Measurements from ENCODE around the gene ETFA.
A peak's percentile ranks its signal among the peaks of the same experiment; 100 is the strongest.
"Not testable (repeated sequence)": the region's sequence is repeated elsewhere in the genome, so short reads cannot be mapped to it uniquely, and the experiment has no call there.

Gene ETFA

DNA sequence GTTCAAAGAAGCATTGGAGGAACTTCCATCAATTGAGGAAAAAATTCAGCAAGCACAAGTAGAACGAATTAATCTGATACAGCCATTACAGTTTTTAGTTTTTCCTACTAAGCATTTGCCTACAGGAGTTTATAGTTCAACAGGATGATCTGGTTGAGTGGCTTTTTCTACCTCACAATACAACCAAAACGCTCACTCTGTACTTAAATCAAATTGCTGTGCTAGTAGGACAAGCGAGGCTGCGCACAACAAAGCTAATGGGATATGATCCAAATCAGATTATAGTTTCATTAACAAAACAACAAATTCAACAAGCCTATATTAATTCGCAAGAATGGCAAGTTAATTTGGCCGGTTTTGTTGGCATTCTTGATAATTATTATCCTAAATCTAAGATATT lies 44.2 kb downstream of the ETFA start:
- DNase-seq: no peak

DNA sequence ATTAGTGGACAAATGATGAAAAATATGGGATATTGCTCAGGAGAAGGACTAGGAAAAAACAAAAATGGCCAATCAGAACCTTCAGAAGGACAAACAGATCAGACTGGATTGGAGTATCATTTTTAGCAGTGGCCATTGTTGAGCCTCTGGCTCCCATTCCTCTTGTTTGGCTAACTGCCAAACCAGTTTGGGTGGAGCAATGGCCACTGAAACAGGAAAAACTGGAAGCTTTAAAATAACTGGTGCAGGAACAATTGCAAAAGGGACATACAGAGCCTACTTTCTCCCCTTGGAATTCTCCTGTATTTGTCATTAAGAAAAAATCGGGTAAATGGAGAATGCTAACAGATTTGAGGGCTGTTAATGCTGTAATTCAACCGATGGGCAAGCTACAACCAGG lies 45.5 kb downstream of the ETFA start:
- DNase-seq: not testable (repeated sequence)

DNA sequence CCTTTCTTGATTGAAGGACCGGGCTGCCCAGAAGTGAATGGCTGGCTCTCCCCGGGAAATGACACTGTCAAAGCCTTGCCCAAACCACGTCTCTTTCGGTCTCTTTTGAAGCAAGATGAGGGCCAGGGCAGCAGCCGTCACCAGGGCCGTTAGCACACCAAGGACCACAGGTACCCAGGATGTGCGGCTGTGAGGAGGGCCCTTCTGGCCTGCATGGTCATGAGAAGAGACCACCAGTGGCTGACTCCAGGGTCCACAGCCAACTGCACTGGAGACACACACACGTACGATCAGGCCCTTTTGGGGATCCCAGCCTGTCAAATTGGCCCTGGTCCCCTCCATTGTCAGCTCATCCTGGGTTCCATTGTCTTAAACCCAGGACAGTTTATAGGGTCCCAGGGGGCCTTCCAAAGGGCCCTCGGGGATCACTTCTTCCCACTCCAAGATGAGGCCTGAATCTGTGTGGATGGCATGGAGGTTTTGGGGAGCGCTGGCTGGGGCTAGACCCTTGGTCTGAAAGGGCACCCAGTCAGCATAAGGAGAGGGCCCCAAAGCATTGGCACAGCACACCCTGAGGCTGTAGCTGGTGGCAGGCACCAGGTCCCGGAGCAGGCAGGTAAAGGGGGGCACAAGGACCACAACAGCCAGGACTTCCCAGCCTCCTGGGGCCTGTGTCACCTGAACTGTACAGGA lies 50.9 kb downstream of the ETFA start:
- DNase-seq: no peak

DNA sequence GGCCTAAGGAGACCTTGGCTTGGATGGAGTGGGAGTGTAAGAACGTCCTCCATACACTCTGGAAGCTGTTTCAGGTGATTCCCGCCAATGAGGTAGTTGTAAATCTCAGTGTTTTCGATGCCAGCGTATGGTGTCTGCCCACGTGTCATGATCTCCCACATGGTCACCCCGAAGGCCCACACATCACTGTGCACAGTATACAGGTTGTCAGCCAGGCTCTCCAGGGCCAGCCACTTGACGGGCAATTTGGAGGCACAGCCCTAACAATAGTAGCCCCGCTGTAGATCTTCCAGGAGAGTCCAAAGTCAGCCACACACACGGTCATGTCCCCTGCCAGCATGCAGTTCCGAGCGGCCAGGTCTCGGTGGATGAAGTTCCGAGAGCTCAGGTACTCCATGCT lies 51.9 kb downstream of the ETFA start:
- DNase-seq: no peak

DNA sequence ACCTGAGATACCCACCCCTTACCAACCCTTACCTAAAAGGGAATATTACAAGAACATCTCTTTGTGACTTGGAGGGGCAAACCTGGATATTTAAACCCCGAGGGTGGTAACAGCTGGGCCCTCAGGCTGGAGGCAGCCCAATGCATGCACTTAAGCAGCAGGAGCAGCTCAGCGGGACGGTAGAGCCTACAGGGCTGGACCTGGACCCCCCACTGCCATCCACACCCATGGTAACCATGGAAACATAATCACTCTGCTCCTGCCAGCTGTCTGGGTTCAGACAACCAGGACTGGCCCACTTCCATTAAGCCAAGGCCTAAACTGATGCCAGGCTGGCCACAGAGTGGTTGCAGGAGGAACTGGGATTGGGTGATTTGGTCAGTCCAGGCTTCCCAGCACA lies 52.8 kb downstream of the ETFA start:
- no peak for DNase-seq

DNA sequence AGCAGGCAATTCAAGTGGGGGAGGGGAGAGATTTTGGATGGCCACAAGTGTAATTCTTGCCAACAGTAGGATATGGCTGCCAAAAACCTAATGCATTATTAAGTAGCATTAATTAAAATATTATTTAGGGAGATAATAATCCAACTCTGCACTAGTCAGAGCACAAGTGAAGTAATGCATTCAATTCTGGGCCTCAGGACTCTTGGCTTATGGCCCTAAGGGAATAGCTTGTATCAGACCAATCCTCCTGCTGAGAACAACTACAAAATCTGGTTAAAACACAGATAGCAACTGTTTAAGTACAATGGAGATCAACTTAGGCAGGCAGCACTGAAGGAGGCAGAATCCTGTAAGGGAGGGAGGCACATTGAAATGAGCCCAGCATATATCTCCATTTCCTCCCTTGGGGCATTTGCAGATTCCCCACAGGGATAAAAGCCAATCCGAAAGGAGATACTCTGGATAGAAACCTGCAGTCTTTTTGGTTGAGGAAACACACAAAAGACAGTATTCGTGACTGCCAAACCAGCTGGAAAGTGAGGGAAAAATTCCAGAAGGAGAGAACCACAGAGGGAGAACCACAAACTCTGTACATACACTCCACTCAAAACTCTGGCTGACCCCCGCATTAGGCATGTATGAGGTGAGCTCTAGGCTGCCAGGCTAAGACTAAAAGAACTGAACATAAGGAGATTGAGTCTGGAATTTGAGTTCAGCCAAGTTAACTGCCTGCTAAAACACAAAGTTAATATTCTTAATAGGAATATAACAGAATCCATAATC lies 57.4 kb downstream of the ETFA start:
- DNase-seq: no peak

DNA sequence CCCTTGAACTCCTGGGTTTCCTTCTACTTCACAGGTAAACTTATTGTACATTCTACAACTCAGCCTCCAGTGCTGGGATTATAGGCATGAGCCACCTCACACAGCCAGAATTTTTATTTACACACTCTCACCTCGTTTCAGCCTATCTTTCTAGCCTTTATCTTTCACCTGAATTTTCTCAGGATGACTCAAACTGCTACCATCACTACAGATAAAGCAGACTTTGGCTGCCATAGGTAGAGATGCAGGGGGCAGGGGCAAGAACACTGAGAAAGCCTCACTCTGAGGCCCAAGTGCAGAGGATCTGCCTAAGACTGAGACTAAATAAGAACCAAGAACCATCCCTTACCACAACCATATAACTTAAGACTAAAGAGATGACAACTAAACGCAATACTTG lies 59.0 kb downstream of the ETFA start:
- no peak for DNase-seq

DNA sequence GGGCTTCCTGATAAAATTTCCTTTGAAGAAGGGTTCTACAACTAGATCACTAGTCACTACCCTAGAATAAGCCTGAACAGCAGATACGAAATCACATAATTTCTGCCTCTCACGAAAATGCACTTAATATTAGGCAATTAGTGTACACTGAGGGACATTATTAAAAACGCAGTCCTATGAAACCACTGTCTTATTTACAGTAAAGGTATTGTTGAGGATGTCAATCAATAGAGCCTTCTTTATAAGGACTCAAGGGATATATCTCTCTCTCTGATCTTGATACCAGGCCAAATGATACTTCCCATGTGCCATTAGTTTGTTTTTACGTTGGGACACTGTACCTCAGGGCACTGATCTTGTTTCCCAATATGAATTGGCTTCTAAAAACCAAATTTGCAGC lies 59.6 kb downstream of the ETFA start:
- DNase-seq: no peak

DNA sequence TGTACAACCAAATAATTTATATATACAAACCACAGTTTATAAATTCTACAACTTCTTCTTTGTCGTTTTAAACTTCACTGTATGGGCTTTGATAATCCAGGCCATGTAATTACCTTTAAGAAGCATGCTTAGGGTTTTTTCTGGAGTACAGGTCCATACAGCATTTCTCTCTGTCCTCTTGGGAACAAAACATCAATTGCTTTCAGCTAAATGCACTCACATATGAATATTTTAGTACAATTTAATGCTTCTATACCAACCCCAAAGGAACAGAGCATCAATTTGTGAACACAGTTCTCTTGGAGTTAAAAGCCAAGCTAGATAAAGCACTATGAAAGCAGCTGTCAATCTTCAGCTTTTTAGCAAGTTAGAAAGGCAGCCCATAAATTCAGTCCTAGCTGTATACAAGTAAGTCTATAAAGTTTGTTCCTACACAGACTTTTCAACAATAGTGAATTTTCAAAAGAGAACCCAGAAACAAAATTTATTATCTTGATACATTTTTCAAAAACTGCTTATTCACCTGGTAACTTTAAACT lies 66.1 kb downstream of the ETFA start:
- DNase-seq: no peak

DNA sequence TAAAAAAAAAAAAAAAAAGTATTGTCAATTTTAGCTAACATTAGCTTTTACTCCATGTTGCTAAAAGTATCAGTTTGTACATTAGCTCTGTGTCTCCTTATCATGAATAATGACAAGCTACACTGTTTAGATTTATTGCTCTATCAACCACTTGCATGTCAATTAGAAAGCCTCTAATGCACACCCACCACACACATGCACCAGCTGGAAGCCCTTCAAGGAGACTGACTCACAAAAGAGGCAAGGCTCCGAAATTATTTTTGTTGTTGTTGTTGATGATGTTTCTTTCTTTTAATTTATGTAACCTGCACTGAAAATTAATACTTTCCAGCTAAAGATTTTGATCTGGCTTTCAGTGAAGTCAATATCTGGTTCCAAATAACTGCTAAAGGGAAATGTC lies 71.5 kb downstream of the ETFA start:
- no peak for DNase-seq

DNA sequence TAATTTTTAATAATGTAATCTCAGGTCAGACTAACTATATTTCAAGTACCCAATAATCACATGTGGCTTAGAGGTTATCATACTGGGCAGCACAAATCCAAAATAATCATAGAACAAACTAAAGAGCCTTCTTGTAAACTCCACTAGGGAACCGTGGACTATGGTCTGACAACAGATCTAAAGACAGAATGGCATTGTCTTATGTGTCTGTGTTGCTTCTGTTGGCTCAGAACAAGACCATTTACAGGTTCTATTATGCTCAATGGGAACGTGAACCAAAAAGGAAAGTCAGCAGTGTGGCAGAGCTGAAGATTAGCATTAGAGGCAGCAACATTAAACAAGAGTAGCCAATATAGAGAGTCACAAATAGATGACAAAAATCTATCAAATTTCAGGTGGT lies 74.9 kb downstream of the ETFA start:
- DNase-seq: no peak

DNA sequence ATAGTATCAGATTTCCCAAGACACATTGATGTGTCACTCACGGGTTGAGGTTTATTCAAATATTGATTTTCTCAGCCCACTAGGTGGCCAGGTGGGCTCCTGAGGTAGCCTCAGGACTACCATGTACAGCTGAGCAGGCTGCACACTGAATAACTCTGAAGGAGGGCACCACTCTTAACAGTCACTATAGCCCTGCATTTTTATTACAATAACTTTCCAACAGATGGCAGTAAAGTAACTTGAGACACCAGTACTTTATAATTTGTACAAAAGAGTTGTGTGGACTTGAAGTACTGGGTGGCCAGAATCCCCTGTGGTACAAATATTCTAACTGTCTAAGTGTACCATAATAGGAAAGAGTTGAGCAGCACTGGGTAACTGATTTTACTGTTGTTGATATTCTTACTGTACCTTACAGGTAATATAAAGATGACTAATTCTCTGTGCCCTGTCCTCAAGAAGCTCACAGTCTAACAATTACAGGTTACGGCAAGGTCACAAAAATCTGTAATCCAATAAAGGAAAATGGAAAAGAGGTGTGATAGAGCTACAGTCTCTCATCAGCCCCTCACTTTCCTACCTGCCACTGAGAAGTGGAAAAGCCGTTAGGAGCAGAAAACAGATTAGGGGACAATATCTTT lies 76.0 kb downstream of the ETFA start:
- DNase-seq: peak; percentile 9

DNA sequence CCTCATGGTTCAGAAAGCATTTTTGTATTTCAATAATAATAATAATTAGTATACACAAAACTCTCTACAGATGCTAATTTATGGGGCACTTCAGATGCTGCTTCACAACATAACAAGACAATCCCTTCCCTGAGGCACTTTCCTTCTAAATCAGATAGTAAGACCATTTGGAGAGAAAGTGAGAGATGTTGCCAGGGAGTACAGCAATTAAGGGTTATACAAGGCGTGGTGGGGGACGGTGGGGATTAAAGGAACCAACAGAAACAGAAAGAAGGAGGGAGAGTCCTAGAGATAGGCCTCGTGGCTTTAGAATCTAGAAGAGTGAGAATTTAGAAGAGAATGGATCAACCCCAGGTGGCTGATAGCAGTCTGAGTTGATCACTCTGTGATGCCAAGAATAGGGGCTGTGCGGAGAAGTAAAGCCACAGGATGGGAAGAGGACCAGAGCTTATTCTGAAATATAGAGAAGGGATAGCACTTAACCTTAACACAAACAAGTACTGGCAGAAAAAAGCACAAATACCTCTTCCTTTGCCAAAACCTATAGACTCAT lies 76.9 kb downstream of the ETFA start:
- no peak for DNase-seq

DNA sequence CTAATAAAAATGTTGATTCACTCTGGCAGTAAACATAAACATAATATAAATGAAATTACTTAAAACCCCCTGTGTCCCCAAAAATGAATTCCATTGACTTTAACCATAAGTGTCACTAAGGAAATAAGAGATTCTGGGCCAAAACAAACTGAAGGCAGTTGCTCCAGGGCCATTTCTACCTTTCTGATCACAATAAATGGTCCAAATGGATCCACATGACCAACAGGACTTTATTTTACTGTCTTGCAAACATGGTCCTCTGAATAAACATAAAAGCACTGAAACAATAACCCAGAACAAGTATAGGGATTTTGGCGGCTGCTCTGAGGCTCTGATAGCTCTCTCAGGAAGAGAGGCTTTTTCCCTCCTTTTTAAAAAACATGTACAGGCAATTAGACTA lies 77.3 kb downstream of the ETFA start:
- DNase-seq: no peak

DNA sequence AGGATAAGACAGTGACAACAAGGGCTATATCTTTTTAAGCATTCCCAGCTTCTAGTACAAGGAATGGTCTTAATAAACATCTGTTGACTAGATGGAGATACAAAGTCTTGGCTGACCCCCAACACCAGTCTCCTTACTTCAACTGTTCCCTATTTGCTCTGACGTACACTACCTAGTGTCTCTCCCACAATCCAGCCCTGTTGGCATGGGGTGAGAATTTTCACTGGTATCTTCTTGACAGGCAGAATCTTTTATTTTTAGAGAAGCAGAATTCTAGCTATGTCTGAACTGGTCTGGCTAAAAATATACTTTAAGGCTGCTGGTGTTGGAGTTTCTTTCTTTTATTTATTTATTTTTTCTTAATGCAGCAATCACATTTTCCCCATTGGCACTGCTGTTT lies 82.0 kb downstream of the ETFA start:
- no peak for DNase-seq

DNA sequence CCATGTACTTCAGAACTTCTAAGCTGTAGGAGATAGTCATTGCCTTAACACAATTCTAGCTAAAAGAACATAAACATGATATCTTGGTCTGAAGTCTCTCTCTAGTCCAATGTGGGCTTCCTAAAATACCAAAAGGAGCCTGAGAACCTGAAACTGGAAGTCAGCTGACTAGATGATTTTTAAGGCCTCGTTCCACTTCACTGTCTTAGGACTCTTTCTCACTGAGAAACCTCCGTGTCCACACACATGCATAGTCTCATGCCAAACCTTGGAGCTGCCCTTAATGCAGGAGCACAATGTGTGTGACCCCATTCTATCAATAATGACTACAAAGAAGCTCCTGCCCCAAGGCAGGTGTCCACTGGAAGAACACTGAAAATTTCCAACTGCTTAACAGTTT lies 87.7 kb downstream of the ETFA start:
- DNase-seq: no peak

DNA sequence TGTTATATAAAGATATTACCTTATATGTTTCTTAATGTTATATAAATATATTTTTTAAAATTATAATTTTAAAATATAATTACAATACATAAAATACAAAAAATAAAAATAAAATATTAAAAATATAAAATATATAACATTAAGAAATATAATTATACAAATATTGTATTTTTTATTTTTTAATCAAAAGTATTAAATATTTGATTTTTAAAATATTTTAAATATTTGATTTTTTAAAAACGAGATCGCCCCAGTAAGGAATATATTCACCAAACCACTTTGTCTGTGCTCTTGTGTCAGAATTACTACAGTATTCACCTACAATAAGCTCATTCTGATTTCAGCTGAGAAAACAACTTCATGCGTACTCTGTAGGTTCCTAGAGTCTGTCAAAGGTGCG lies 89.1 kb downstream of the ETFA start:
- no peak for DNase-seq

DNA sequence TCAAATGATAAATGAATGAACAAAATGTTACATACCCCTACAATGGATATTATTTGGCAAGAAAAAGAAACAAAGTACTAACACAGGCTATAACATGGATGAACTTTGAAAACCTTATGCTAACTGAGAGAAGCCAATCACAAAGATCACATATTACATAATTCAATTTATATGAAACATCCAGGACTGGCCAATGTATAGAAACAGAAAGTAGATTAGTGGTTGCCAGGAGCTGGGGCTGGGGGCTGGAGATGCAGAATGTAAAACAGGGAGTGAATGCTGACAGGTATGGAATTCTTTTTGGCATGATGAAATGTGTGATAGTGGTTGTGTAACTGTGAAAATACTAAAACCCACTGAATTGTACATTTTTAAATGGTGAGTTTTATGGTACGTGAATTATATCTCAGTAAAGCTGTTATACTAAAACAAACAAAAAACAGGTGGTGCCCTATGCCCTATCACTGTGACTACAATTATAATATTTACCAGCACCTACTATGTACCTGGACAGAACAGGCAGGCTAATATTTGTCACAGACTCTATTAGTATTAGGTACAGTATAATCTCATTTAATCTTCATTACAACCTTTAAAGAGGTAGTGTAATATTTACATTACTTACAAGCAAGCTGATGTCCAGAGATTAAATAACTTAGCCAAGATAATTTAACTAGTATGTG lies 90.0 kb downstream of the ETFA start:
- DNase-seq: no peak

DNA sequence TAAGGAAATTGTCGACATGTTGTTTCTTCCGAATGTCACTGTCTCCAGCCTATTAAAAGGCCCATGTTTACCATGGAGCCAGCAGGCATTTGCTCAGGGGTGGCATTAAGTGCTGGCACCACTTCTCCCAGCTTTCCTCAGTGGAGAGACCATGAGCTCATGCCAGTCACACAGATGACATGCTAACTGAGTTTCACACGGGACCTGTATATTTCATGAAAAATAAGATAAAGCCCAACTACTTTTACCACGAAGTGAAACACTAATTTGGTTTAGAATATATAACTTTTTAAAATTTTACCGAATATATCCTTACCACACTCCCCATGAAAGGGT lies 93.4 kb downstream of the ETFA start:
- DNase-seq: no peak

DNA sequence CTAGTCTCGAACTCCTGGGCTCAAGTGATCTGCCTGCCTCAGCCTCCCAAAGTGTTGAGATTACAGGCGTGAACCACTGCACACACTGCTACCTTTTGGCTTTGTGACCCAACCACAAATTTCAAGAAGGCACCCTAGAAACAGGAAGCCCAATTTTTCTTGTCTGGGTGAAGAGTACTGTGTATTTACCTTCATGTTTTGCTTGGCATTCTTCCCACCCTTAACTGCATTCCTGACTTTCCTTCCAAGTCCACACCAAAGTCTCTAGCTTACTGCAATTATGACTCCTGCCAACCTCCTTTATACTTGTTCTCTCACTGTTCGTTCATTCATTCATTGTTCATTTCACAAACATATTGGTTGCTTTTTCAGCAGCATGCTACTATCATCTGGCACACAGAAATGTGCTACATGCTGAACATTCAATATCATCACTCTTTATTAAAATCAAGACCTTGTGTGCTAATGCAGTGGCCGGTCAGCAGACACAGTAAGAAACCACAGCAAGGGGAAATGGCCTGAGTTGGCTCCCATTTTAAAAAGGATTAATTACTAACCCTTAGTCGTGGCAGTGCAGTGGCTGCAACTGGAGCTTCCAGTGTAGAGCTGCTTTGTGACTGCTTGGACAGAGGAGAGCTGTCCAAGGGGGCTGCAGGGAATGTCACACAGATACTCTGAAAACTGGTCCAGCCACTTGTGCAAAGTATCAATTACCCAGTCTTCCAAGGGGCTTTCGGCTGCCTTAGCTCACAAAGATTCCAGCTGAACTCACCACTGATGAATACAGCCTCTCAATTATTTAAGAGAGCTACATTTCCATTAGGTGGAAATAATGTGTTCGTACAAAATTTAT lies 94.0 kb downstream of the ETFA start:
- no peak for DNase-seq

DNA sequence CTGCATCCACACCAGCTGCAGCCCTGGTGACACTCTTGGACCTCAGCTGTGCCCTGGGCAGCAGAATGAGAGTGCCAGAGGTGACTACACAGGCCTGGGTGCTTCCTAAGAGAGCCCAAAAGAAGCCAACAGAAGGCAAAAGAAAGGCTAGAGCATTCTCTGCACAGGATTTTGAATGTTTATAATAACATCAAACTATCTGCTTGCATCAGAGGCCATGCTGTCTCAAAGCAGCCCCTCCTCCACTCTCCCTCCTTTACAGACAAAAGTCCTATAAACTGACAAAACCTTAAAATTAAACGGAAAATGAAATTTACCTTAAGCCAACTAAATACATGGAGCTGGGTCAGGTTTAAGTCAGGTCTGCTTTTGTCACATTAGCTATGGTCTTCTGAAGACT lies 95.6 kb downstream of the ETFA start:
- no peak for DNase-seq

DNA sequence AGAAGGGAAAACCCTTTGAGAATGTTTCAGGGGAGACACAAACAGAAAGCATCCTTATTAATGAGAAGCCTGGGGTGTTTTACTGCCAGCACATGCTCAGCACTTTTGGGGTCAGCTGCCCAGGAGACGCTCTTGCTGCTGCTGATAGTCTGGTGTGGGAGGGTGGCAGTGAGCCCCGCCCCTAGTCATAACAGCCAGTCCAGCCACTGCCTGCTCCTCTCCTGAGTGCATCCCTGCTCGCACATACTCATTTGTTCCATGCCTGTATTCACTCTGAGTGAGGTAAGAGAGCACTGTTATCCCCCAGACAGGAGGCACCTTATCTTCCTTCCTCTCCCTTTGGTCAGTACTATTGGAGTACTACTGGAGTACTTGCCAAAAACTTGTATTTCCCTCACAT lies 101.3 kb downstream of the ETFA start:
- no peak for DNase-seq

Measured in DMS153 (cell line).